Muscle layer of colon (tissue), 2 donors: ENCODE data around the gene SEMA4D.
A peak's percentile ranks its signal among the peaks of the same experiment; 100 is the strongest.

Experiments used
- H3K27ac ChIP-seq: one replicate; pipeline ENCODE4 v1.7.0; 2013; ENCODE audit warnings: low read depth, mild to moderate bottlenecking, low read length, moderate library complexity
- H3K27me3 ChIP-seq, 2 donors: one replicate each; pipeline ENCODE4 v1.7.0; 2013; ENCODE audit warnings: low read length in 2 of 2, mild to moderate bottlenecking in 2 of 2; ENCODE audit not compliant: insufficient read depth in 2 of 2, control insufficient read depth in 1 of 2
- H3K36me3 ChIP-seq: one replicate; pipeline ENCODE4 v1.7.0; 2013; ENCODE audit warnings: mild to moderate bottlenecking, low read length; ENCODE audit not compliant: insufficient read depth
- H3K4me1 ChIP-seq: one replicate; pipeline ENCODE4 v1.7.0; 2013; ENCODE audit warnings: mild to moderate bottlenecking, low read length; ENCODE audit not compliant: insufficient read depth
- H3K4me3 ChIP-seq, 2 donors: one replicate each; pipeline ENCODE4 v1.7.0; 2013; ENCODE audit warnings: low read length in 2 of 2, low read depth in 1 of 2, mild to moderate bottlenecking in 1 of 2, moderate library complexity in 1 of 2
- H3K9ac ChIP-seq: one replicate; pipeline ENCODE4 v1.7.0; 2013; ENCODE audit warnings: low read length
- H3K9me3 ChIP-seq: one replicate; pipeline ENCODE4 v1.7.0; 2013; ENCODE audit warnings: mild to moderate bottlenecking, low read length
- donor health status: abdominal sarcoma.
- donor health status: Adenocarcinoma of cecum.

The SEMA4D gene

DNA sequence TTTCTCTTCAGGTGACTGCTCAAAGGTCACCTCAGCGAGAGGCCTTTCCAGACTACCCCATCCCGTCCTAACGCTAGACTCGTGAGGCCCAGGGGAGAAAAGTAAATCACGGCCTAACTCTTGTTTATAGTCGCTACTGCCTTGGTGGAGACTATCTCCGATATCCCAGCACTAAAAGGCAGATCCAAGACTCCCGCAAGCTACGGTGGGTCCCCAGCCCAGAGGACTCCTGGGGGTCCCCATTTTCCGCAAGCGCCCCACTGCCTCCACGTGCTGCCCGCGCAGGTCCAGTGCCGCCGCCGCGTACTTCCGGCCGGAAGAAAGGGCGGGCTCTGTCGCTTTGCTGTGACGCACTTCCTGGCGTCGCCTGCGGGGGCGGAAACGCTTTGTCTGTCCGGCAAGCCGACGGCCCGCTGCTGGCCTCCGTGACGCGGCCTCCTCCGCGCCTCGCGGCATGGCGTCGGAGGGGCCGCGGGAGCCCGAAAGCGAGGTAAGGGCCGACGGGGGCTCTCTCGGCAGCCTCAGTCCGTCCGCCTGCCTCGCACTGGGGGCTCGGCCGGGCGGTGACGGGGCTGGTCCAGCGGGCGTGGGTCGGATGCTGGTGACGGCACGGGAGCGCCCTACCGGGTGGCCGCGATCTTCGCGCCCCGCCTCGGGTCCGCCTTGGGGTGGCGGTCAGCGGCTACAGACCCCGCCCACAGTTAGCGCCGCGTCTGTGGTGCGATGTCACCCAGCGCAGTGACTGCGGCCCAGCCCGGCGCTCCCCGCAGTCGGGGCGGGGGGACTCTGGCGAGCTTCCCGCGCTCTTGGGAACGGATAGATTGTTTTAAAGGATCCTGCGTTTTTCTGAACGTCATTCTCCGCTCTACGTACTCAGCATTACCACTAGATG is 179.5 kb downstream of the SEMA4D start, which contains the start of gene SECISBP2:
Gene SECISBP2, plus strand, starts transcription at position 378 of the 892 bp plus-strand sequence. Its CDS starts 77 bp downstream, at position 455.
- Histone ChIP-seq H3K36me3 (no peaks in the 10 kb centered on the region), H3K4me3 (peak within 1 kb of the TSS; percentile 65 to 69), H3K9ac (peak within 1 kb of the TSS; percentile 82), H3K4me1 (peaks cover 30% of the 10 kb centered on the region), H3K9me3 (no peaks in the 10 kb centered on the region), H3K27ac (peak within 1 kb of the TSS; percentile 92), H3K27me3 (no peaks in the 10 kb centered on the region)

GRCh38 chr9:89317282-89317681 is 180.6 kb downstream of the SEMA4D start:
- no peaks in the 10 kb centered on the region for H3K36me3 ChIP-seq
- H3K9me3 ChIP-seq = no peaks in the 10 kb centered on the region
- H3K9ac ChIP-seq = no peak overlapping the region
- no peak overlapping the region for H3K4me3 ChIP-seq
- no peaks in the 10 kb centered on the region for H3K27me3 ChIP-seq
- no peak overlapping the region for H3K27ac ChIP-seq
- peaks cover 28% of the 10 kb centered on the region for H3K4me1 ChIP-seq

DNA sequence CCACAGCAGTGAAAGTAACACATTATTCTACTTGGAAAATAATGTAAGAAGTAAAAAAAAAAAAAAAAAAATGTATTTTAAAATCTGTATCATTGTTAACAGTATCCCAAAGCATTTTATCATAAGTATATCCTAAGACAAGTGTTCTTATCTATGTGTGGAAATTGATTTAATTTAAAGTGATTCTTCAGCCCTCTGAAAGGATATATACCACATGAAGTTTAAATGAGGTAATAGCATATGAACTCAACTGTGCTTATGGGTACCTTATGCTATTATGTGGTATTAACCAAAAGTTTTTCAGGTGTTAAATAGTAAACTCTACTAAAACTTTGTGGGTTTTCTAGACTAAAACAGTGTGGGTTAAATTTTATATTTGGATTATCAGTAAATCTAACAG is 182.4 kb downstream of the SEMA4D start:
- Histone ChIP-seq H3K36me3 (no peaks in the 10 kb centered on the region), H3K9ac (no peak overlapping the region), H3K4me1 (peaks cover 33% of the 10 kb centered on the region), H3K27ac (no peak overlapping the region), H3K9me3 (no peaks in the 10 kb centered on the region), H3K27me3 (no peaks in the 10 kb centered on the region), H3K4me3 (no peak overlapping the region)

DNA sequence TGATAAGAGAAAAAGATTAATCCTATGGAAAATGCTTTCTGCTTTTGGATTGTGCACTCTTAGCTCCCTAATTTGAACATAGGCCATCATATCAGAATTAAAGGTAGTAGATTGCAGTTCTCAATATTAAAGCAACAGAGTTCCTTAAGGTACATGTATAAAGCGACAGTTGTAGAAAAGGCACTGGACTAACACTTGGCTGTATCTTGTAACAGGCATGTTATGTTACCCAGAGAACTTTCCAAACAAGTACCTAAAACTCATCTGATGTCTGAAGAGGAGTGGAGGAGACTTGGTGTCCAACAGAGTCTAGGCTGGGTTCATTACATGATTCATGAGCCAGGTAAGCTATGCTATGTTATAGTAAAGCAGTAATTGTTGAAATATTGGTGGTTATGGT is 183.0 kb downstream of the SEMA4D start:
- Histone ChIP-seq H3K36me3 (no peaks in the 10 kb centered on the region), H3K4me3 (no peak overlapping the region), H3K9ac (no peak overlapping the region), H3K4me1 (peaks cover 28% of the 10 kb centered on the region), H3K9me3 (no peaks in the 10 kb centered on the region), H3K27ac (no peak overlapping the region), H3K27me3 (no peaks in the 10 kb centered on the region)

- Histone ChIP-seq H3K4me1 (peaks cover 28% of the 10 kb centered on the region), H3K9me3 (no peaks in the 10 kb centered on the region), H3K27me3 (no peaks in the 10 kb centered on the region), H3K36me3 (no peaks in the 10 kb centered on the region), H3K27ac (no peak overlapping the region), H3K9ac (no peak overlapping the region), H3K4me3 (no peak overlapping the region)
Observed at GRCh38 chr9:89313842-89314241, 184.1 kb downstream of the SEMA4D start.

DNA sequence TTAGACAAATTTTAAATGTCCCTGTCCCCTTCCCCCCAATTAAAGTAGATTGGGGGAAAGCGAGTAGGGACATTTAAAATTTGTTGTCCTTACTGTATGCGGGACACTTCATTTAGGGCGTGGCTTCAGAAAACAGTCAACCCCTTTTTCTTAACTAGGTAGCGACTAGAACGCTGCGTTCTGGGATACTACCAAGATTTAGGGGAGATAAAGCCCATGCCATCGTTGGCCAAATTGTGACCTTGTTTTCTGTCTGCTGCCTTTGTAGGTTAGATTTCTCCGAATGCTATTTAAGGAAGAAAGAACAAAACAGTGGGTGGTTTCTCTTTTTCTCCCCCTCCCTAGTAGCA is 185.7 kb downstream of the SEMA4D start:
- peaks cover 19% of the 10 kb centered on the region for H3K4me1 ChIP-seq
- no peaks in the 10 kb centered on the region for H3K9me3 ChIP-seq
- peak overlapping the region in 1 of 2 donors; percentile 77 for H3K4me3 ChIP-seq
- H3K36me3 ChIP-seq = no peaks in the 10 kb centered on the region
- no peaks in the 10 kb centered on the region for H3K27me3 ChIP-seq
- no peak overlapping the region for H3K9ac ChIP-seq
- no peak overlapping the region for H3K27ac ChIP-seq

- Histone ChIP-seq H3K9me3 (no peaks in the 10 kb centered on the region), H3K4me3 (peak overlapping the region; percentile 45 to 77), H3K36me3 (peaks cover 4% of the 10 kb centered on the region), H3K4me1 (peaks cover 18% of the 10 kb centered on the region), H3K27me3 (no peaks in the 10 kb centered on the region), H3K27ac (no peak overlapping the region), H3K9ac (no peak overlapping the region)
Observed at GRCh38 chr9:89311346-89312221, 186.3 kb downstream of the SEMA4D start.
